Cardiac muscle cell (in vitro differentiated cells and primary cell): Measurements from ENCODE around the gene DCAF11. TPM values are rescaled to one million over a fixed set of nuclear protein-coding genes. Genes with fewer than 3 reads are reported as not detected.
A peak's percentile ranks its signal among the peaks of the same experiment; 100 is the strongest.

Source experiments
- DNase-seq, 2 donors: peaks; one replicate each; pipeline versions ENCODE4 v3.0.0 to v3.0.0-alpha.2; 2010 to 2017; ENCODE audit warnings: low read depth in 1 of 2, low spot score in 1 of 2
- H3K27ac ChIP-seq: fragments of 200-600 bp; sonication (generic); 2 replicates; pipeline ENCODE4 v1.5.1; 2016
- H3K27me3 ChIP-seq: fragments of 200-600 bp; sonication (generic); 2 replicates; pipeline ENCODE4 v1.6.0; 2016; ENCODE audit warnings: control low read depth
- H3K36me3 ChIP-seq: fragments of 200-600 bp; sonication (generic); 2 replicates; pipeline ENCODE4 v1.5.1; 2016; ENCODE audit warnings: control low read depth
- H3K4me1 ChIP-seq: fragments of 200-600 bp; sonication (generic); 2 replicates; pipeline ENCODE4 v1.8.1; 2017; ENCODE audit warnings: low read depth, mild to moderate bottlenecking, mixed run types
- H3K4me3 ChIP-seq: fragments of 200-600 bp; sonication (generic); 2 replicates; pipeline ENCODE4 v1.5.1; 2016; ENCODE audit warnings: mild to moderate bottlenecking
- H3K9me3 ChIP-seq: fragments of 200-600 bp; sonication (generic); 2 replicates; pipeline ENCODE4 v1.5.1; 2017; ENCODE audit warnings: low read depth, mild to moderate bottlenecking, control low read depth
- polyA plus RNA-seq: library from polyadenylated mRNA; unstranded; fragments of >200 nt; fragmentation: Nextera tagmentation; extraction: Ambion mirVana; gene quantifications from 2 replicates; pipeline ENCODE4 v1.2.1, GENCODE V29; 2016
- total RNA-seq: library from RNA; depleted of rRNA; stranded (reverse); fragments of >200 nt; gene quantifications from 2 replicates; pipeline ENCODE4 v1.2.3, GENCODE V29; 2016
- TF ChIP-seq, protein P1 (sequence below): IDR thresholded peaks from 2 replicates; pipeline ENCODE4 v1.5.1; 2012; ENCODE audit warnings: low read depth, mild to moderate bottlenecking, low read length

Gene DCAF11
- total and polyA plus RNA-seq, 2 experiments from 2014 or later: 110 to 317 TPM

DNA sequence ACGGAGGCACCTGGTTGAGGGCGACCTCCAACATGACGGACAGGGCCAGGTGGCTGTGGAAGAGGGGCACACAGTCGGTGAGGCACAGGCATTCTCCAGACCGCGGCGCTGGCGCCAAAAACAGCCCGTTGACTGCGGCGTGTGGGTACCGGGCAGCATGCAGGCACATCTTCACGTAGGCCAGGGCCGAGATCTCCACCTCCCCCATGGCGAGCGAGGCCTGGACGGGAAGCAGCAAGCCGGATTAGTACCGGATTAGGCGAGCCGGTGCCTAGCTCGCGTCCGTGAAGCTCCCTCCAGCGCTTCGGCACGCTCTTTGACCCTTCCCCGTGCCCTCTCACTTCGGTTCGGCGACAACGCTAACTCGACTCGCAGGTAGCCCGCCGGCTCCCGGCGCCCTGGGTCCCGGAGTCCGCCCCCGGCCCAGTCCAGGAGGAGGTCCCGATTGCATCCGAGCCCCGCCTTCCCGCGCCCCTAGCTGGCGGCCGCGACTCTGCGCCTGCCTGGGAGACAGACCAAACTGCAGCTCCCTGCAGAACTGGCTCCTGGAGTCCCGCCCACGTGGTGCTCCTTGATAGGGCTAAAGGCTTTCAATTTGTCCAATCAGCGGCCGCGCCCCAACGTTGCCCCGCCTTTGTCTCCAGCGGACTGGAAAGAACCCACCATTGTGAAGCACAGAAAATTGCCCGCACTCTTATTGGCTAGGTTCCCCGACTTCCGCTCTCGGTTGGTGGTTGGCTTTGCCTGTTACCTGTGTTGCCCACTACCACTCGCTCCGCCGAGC lies 26.7 kb downstream of the DCAF11 start, which contains the start of gene EMC9:
Gene EMC9, minus strand, starts transcription at position 495 of the 784 bp plus-strand sequence. Its CDS starts 287 bp downstream, at position 208.
- Histone ChIP-seq H3K4me3 (peak within 1 kb of the TSS; percentile 70), H3K9me3 (no peaks in the 10 kb centered on the region), H3K36me3 (peaks cover 15% of the 10 kb centered on the region), H3K4me1 (peaks cover 15% of the 10 kb centered on the region), H3K27me3 (no peaks in the 10 kb centered on the region), H3K27ac (peak within 1 kb of the TSS; percentile 87)
- peak; percentile 100 for DNase-seq
- TF ChIP-seq, protein P1, sequence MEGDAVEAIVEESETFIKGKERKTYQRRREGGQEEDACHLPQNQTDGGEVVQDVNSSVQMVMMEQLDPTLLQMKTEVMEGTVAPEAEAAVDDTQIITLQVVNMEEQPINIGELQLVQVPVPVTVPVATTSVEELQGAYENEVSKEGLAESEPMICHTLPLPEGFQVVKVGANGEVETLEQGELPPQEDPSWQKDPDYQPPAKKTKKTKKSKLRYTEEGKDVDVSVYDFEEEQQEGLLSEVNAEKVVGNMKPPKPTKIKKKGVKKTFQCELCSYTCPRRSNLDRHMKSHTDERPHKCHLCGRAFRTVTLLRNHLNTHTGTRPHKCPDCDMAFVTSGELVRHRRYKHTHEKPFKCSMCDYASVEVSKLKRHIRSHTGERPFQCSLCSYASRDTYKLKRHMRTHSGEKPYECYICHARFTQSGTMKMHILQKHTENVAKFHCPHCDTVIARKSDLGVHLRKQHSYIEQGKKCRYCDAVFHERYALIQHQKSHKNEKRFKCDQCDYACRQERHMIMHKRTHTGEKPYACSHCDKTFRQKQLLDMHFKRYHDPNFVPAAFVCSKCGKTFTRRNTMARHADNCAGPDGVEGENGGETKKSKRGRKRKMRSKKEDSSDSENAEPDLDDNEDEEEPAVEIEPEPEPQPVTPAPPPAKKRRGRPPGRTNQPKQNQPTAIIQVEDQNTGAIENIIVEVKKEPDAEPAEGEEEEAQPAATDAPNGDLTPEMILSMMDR: peak; percentile 36

DNA sequence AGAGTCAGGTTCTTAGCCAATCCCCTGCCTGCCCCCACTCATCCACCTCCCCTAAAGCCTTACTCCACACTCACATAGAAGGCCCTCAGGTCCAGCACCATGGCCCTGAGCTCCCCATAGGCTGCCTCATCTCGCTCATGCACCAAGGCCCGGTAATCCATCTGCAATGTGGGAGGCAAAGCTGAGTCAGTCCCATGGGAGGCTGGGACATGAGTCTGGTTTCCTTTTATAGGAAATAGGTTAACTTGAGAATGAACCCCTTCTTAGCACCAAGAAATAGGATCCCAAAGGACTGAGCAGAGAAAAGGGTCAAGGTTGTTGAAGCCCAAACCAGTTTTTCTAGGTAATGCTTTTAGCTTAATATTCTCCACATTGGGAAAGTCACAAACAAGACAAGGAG lies 28.9 kb downstream of the DCAF11 start:
- H3K4me3 ChIP-seq: no peak overlapping the region
- TF ChIP-seq, protein P1: no peak
- peak in 1 of 2 donors; percentile 8 for DNase-seq
- H3K27ac ChIP-seq: no peak overlapping the region
- H3K36me3 ChIP-seq: peaks cover 7% of the 10 kb centered on the region
- peaks cover 19% of the 10 kb centered on the region for H3K4me1 ChIP-seq
- no peaks in the 10 kb centered on the region for H3K27me3 ChIP-seq
- H3K9me3 ChIP-seq: no peaks in the 10 kb centered on the region

DNA sequence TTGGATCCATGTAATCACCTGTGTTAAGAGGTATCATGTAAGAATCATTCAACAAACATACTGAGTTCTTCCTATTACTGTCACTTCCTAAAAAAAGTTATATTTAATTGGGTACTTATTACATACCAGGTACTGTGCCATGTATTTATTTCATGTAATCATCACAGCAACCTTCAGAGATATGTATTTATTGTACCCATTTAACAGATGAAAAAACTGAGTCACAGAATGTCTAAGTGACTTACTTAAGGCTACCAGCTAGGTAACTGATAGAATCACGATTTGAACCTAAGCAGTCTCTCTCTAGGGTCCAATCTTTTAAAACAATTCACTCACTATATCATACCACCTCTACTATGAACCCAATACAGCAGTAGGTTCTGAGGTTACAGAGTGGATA lies 29.9 kb downstream of the DCAF11 start:
- peaks cover 17% of the 10 kb centered on the region for H3K4me1 ChIP-seq
- H3K27me3 ChIP-seq: no peaks in the 10 kb centered on the region
- DNase-seq: no peak
- H3K9me3 ChIP-seq: no peaks in the 10 kb centered on the region
- TF ChIP-seq, protein P1: no peak
- H3K4me3 ChIP-seq: no peak overlapping the region
- no peaks in the 10 kb centered on the region for H3K36me3 ChIP-seq
- no peak overlapping the region for H3K27ac ChIP-seq

DNA sequence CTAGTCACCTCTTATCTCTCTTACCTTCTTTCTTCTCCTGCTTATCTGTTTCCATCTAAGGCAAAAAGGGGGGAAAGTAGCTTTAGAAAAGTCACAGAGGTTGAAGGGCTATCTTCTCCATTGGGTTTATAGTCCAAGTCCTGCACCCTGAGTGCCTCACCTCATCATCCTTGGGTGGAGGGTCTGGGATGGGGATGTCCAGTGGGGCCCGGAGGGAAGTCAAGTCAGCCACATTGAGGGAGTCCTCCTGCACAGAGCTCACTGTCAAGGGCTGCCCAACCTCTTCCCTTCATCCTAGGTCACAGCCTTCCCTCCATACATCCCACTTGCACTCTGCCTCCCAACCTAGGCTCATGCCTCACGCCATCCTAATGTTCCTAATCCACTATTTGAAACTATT lies 30.6 kb downstream of the DCAF11 start:
- Histone ChIP-seq H3K27me3 (no peaks in the 10 kb centered on the region), H3K27ac (no peak overlapping the region), H3K4me1 (peaks cover 10% of the 10 kb centered on the region), H3K9me3 (no peaks in the 10 kb centered on the region), H3K36me3 (peaks cover 7% of the 10 kb centered on the region), H3K4me3 (no peak overlapping the region)
- no peak for DNase-seq
- TF ChIP-seq, protein P1: no peak

DNA sequence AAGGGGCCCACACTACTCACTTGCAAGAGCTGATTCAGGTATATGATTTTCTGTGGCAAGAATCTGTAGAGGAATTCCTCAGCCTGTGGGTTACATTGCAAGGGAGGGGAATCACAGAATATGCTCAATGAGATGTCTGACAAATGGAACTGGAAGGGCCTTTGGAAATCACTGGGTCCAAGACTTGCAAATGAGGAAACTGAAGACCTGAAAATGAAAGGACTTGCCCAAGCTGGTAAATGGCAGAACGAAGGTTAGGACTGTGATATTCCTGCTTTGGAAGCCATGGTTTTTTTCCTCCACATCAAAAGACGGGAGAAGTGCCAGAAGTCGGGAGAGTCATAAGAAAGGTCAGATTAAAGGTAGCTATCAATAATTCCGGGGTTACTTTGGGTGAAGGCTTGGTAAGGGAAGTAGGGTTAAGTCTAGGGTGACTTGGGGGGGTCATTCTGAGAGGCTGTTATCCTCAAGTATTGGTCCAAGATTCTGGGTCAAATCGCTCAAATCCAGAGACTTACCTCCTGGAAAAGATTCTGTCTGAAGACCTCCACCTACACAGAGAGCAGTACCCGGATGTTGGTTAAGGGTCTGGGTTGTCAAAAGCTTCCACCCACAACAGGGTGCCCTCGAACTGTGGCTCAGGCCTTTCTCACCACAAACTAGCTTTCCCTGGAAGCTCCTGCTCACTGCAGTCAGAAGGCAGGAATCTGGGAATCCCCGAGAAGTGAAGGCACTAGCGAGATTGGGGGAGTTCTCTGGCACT lies 31.3 kb downstream of the DCAF11 start:
- TF ChIP-seq, protein P1: no peak
- peaks cover 13% of the 10 kb centered on the region for H3K36me3 ChIP-seq
- DNase-seq: peak in 1 of 2 donors; percentile 6
- no peaks in the 10 kb centered on the region for H3K27me3 ChIP-seq
- peak overlapping the region; percentile 53 for H3K4me3 ChIP-seq
- peak overlapping the region; percentile 61 for H3K27ac ChIP-seq
- peaks cover 10% of the 10 kb centered on the region for H3K4me1 ChIP-seq
- no peaks in the 10 kb centered on the region for H3K9me3 ChIP-seq
